Activated CD4-positive, alpha-beta memory T cell treated with anti-CD3 and anti-CD28 coated beads for 36 hours (primary cell): ENCODE measurements around the gene SFXN4. TPM values are rescaled to one million over a fixed set of nuclear protein-coding genes. Genes with fewer than 3 reads are reported as not detected.
"Not testable (repeated sequence)": the region's sequence is repeated elsewhere in the genome, so short reads cannot be mapped to it uniquely, and the experiment has no call there.

Source experiments
- CTCF ChIA-PET: fragments of 350-600 bp; sonication (Branson Sonifier 250); formaldehyde crosslinking; loops from one replicate; lab custom pipeline; 2021; ENCODE audit warnings: antibody characterized with exemption, inconsistent platforms; lab: Charles Lee
- POLR2A ChIA-PET: fragments of 350-600 bp; sonication (Branson Sonifier 250); formaldehyde crosslinking; loops from one replicate; lab custom pipeline; 2021; ENCODE audit warnings: antibody characterized with exemption; lab: Charles Lee
- DNase-seq: peaks from one replicate; pipeline ENCODE4 v3.0.0-alpha.2; 2020
- H3K27ac Mint-ChIP-seq: one replicate; pipeline ENCODE4 v1.8.0; 2021; ENCODE audit warnings: mixed read lengths
- H3K27me3 Mint-ChIP-seq: one replicate; pipeline ENCODE4 v1.8.0; 2021; ENCODE audit warnings: mixed read lengths
- H3K36me3 Mint-ChIP-seq: one replicate; pipeline ENCODE4 v1.8.0; 2021; ENCODE audit warnings: mixed read lengths
- H3K4me1 Mint-ChIP-seq: one replicate; pipeline ENCODE4 v1.8.0; 2021; ENCODE audit warnings: low read depth, mixed read lengths
- H3K4me3 Mint-ChIP-seq: one replicate; pipeline ENCODE4 v1.8.0; 2021; ENCODE audit warnings: mild to moderate bottlenecking, mixed read lengths
- H3K9me3 Mint-ChIP-seq: one replicate; pipeline ENCODE4 v1.8.0; 2021; ENCODE audit warnings: mixed read lengths
- intact Hi-C: fragments of 100-400 bp; cut with micrococcal nuclease; formaldehyde crosslinking; loops from one replicate; pipeline ENCODE4 v1.15.1; 2023
- total RNA-seq, 2 experiments: library from RNA; stranded (reverse); gene quantifications; one replicate each; pipeline ENCODE4 v1.2.3, GENCODE V29; 2021

The SFXN4 gene
- total RNA-seq, 2 experiments from 2014 or later = 38.3 to 38.7 TPM

GRCh38 chr10:119138346-119139306 lies 26.9 kb downstream of the SFXN4 start:
- Mint-ChIP-seq H3K36me3 (peaks cover 27% of the 10 kb centered on the region), H3K4me1 (peaks cover 23% of the 10 kb centered on the region), H3K27me3 (no peaks in the 10 kb centered on the region), H3K27ac (no peak overlapping the region), H3K4me3 (no peak overlapping the region), H3K9me3 (no peaks in the 10 kb centered on the region)
- intact Hi-C loops = loop anchor here (1.0 kb wide), 1 partner anchor 60 kb away; no protein-coding TSS in a partner anchor
- DNase-seq = no peak
- POLR2A ChIA-PET = interaction anchor here (0.8 kb wide), 1 partner anchor 59 kb away, joined by 3 read pairs; no protein-coding TSS in a partner anchor
- CTCF ChIA-PET = interaction anchor here (0.6 to 1.5 kb wide), 2 partner anchors 20 to 307 kb away, joined by 3 to 4 read pairs; no protein-coding TSS in a partner anchor

- CTCF ChIA-PET, H3K9me3 Mint-ChIP-seq, H3K27me3 Mint-ChIP-seq, H3K4me3 Mint-ChIP-seq, DNase-seq, intact Hi-C loops, H3K27ac Mint-ChIP-seq, POLR2A ChIA-PET: not testable (repeated sequence)
- Mint-ChIP-seq H3K4me1 (peaks cover 31% of the 10 kb centered on the region), H3K36me3 (peaks cover 29% of the 10 kb centered on the region)
Measured at GRCh38 chr10:119137878-119138277, 27.6 kb downstream of the SFXN4 start.

- H3K4me1 Mint-ChIP-seq = peaks cover 49% of the 10 kb centered on the region
- H3K27me3 Mint-ChIP-seq = no peaks in the 10 kb centered on the region
- ChIA-PET CTCF (interaction anchor here (1.0 kb wide), 2 partner anchors 62 to 70 kb away, joined by 3 to 4 read pairs; no protein-coding TSS in a partner anchor), POLR2A (interaction anchor here (1.3 to 1.5 kb wide), 2 partner anchors 32 to 56 kb away, joined by 3 to 5 read pairs; partner anchors contain the start of genes DENND10 and EIF3A)
- peaks cover 41% of the 10 kb centered on the region for H3K36me3 Mint-ChIP-seq
- DNase-seq = no peak
- H3K27ac Mint-ChIP-seq = peak overlapping the region; percentile 18
- no peak overlapping the region for H3K4me3 Mint-ChIP-seq
- no peaks in the 10 kb centered on the region for H3K9me3 Mint-ChIP-seq
- intact Hi-C loops = no loop called here
Measured at GRCh38 chr10:119136084-119136483, 29.4 kb downstream of the SFXN4 start.

- Mint-ChIP-seq H3K36me3 (peaks cover 46% of the 10 kb centered on the region), H3K4me3 (no peak overlapping the region), H3K4me1 (peaks cover 54% of the 10 kb centered on the region), H3K27me3 (no peaks in the 10 kb centered on the region), H3K9me3 (no peaks in the 10 kb centered on the region), H3K27ac (peak overlapping the region; percentile 61)
- intact Hi-C loops = loop anchor here (2.0 kb wide), 1 partner anchor 407 kb away; the partner anchor contains the start of gene RGS10
- peak; percentile 53 for DNase-seq
- ChIA-PET POLR2A (interaction anchor here (1.3 to 1.5 kb wide), 2 partner anchors 31 to 56 kb away, joined by 3 to 5 read pairs; partner anchors contain the start of genes DENND10 and EIF3A), CTCF (interaction anchor here (1.0 kb wide), 2 partner anchors 63 to 71 kb away, joined by 3 to 4 read pairs; no protein-coding TSS in a partner anchor)
Measured at GRCh38 chr10:119135513-119135881, 30.0 kb downstream of the SFXN4 start.

- ChIA-PET POLR2A (interaction anchor here (0.7 to 0.9 kb wide), 2 partner anchors 172 to 388 kb away, joined by 3 to 6 read pairs; no protein-coding TSS in a partner anchor), CTCF (no interaction called here)
- Mint-ChIP-seq H3K9me3 (no peaks in the 10 kb centered on the region), H3K4me1 (peaks cover 62% of the 10 kb centered on the region), H3K36me3 (peaks cover 48% of the 10 kb centered on the region), H3K27me3 (no peaks in the 10 kb centered on the region), H3K4me3 (no peak overlapping the region), H3K27ac (peak overlapping the region; percentile 100)
- intact Hi-C loops = loop anchor here (2.0 to 5.0 kb wide), 5 partner anchors 75 to 518 kb away; partner anchors contain the start of genes BAG3 and RGS10
- DNase-seq = peak; percentile 88
Measured at GRCh38 chr10:119133949-119134348, 31.6 kb downstream of the SFXN4 start.

GRCh38 chr10:119132521-119133345 lies 32.8 kb downstream of the SFXN4 start:
- ChIA-PET CTCF (interaction anchor here (1.0 to 2.0 kb wide), 4 partner anchors 28 to 74 kb away, joined by 3 to 5 read pairs (median 4); partner anchors contain the start of genes DENND10, GRK5 and SFXN4), POLR2A (interaction anchor here (0.7 to 2.0 kb wide), 9 partner anchors 12 to 390 kb away, joined by 3 to 10 read pairs (median 6); partner anchors contain the start of genes DENND10 and EIF3A)
- H3K4me3 Mint-ChIP-seq = peak overlapping the region; percentile 80
- peak overlapping the region; percentile 100 for H3K27ac Mint-ChIP-seq
- H3K4me1 Mint-ChIP-seq = peaks cover 60% of the 10 kb centered on the region
- peaks cover 46% of the 10 kb centered on the region for H3K36me3 Mint-ChIP-seq
- H3K9me3 Mint-ChIP-seq = no peaks in the 10 kb centered on the region
- no peaks in the 10 kb centered on the region for H3K27me3 Mint-ChIP-seq
- no peak for DNase-seq
- intact Hi-C loops = loop anchor here (1.0 to 5.0 kb wide), 7 partner anchors 42 to 520 kb away; partner anchors contain the start of genes BAG3, EIF3A and PRDX3

GRCh38 chr10:119131512-119132240 lies 33.8 kb downstream of the SFXN4 start:
- Mint-ChIP-seq H3K27ac (peak overlapping the region; percentile 100), H3K4me3 (peak overlapping the region; percentile 80), H3K4me1 (peaks cover 60% of the 10 kb centered on the region), H3K36me3 (peaks cover 46% of the 10 kb centered on the region), H3K9me3 (no peaks in the 10 kb centered on the region), H3K27me3 (no peaks in the 10 kb centered on the region)
- POLR2A ChIA-PET = interaction anchor here (0.6 to 2.0 kb wide), 10 partner anchors 11 to 184 kb away, joined by 3 to 10 read pairs (median 5); partner anchors contain the start of genes DENND10, EIF3A, PRDX3 and SFXN4
- CTCF ChIA-PET = interaction anchor here (0.8 to 2.0 kb wide), 6 partner anchors 27 to 75 kb away, joined by 3 to 5 read pairs (median 4); partner anchors contain the start of genes DENND10, GRK5, PRDX3 and SFXN4
- intact Hi-C loops = loop anchor here (1.0 to 5.0 kb wide), 8 partner anchors 27 to 521 kb away; partner anchors contain the start of genes BAG3, DENND10, EIF3A and PRDX3
- DNase-seq = peak; percentile 76

GRCh38 chr10:119129721-119130120 lies 35.8 kb downstream of the SFXN4 start:
- Mint-ChIP-seq H3K36me3 (peaks cover 50% of the 10 kb centered on the region), H3K27me3 (no peaks in the 10 kb centered on the region), H3K9me3 (no peaks in the 10 kb centered on the region), H3K27ac (peak overlapping the region; percentile 13), H3K4me1 (peaks cover 52% of the 10 kb centered on the region), H3K4me3 (no peak overlapping the region)
- intact Hi-C loops = loop anchor here (5.0 kb wide), 1 partner anchor 523 kb away; the partner anchor contains the start of gene BAG3
- POLR2A ChIA-PET = no interaction called here
- CTCF ChIA-PET = interaction anchor here (1.2 kb wide), 1 partner anchor 77 kb away, joined by 3 read pairs; the partner anchor contains the start of gene GRK5
- no peak for DNase-seq

GRCh38 chr10:119125942-119126341 lies 39.6 kb downstream of the SFXN4 start:
- ChIA-PET POLR2A (no interaction called here), CTCF (interaction anchor here (0.7 kb wide), 1 partner anchor 9 kb away, joined by 3 read pairs; no protein-coding TSS in a partner anchor)
- H3K27ac Mint-ChIP-seq = no peak overlapping the region
- H3K4me1 Mint-ChIP-seq = peaks cover 18% of the 10 kb centered on the region
- DNase-seq = no peak
- H3K4me3 Mint-ChIP-seq = no peak overlapping the region
- intact Hi-C loops = no loop called here
- H3K27me3 Mint-ChIP-seq = no peaks in the 10 kb centered on the region
- peaks cover 43% of the 10 kb centered on the region for H3K36me3 Mint-ChIP-seq
- no peaks in the 10 kb centered on the region for H3K9me3 Mint-ChIP-seq

GRCh38 chr10:119120875-119121274 lies 44.6 kb downstream of the SFXN4 start:
- CTCF ChIA-PET = no interaction called here
- Mint-ChIP-seq H3K27ac (no peak overlapping the region), H3K4me1 (peaks cover 3% of the 10 kb centered on the region), H3K9me3 (no peaks in the 10 kb centered on the region), H3K36me3 (peaks cover 32% of the 10 kb centered on the region), H3K4me3 (no peak overlapping the region), H3K27me3 (no peaks in the 10 kb centered on the region)
- DNase-seq = no peak
- POLR2A ChIA-PET = interaction anchor here (1.4 kb wide), 1 partner anchor 11 kb away, joined by 4 read pairs; no protein-coding TSS in a partner anchor
- intact Hi-C loops = no loop called here
